Mucosa of descending colon (tissue), 3 donors: ENCODE results near the gene KCTD14. TPM values are rescaled to one million over a fixed set of nuclear protein-coding genes. Genes with fewer than 3 reads are reported as not detected.
"Not testable (repeated sequence)": the region's sequence is repeated elsewhere in the genome, so short reads cannot be mapped to it uniquely, and the experiment has no call there.

Experiments used
- ATAC-seq: fragments of 200-7000 bp; cut with Tn5 transposase; one replicate; pipeline ENCODE4 v1.9.1; 2020; ENCODE audit warnings: mild to moderate bottlenecking, moderate library complexity
- DNase-seq, 3 donors: peaks; one replicate each; pipeline ENCODE4 v3.0.0-alpha.2; 2020
- H3K36me3 ChIP-seq: fragments of 200-600 bp; one replicate; pipeline ENCODE4 v1.8.0; 2021; ENCODE audit warnings: low read depth, mild to moderate bottlenecking
- H3K4me1 ChIP-seq: fragments of 200-600 bp; one replicate; pipeline ENCODE4 v1.8.0; 2021; ENCODE audit warnings: low read depth, mild to moderate bottlenecking
- H3K4me3 ChIP-seq: fragments of 200-600 bp; one replicate; pipeline ENCODE4 v1.8.0; 2021; ENCODE audit warnings: mild to moderate bottlenecking
- H3K9me3 ChIP-seq: fragments of 200-600 bp; one replicate; pipeline ENCODE4 v1.8.0; 2021; ENCODE audit warnings: mild to moderate bottlenecking
- intact Hi-C, 2 donors: fragments of 100-400 bp; cut with DNase I in 1 of 2; cut with micrococcal nuclease in 1 of 2; formaldehyde crosslinking; loops; one replicate each; pipeline versions ENCODE4 v1.11.0 to v1.11.1; 2022; cut with DNase I, micrococcal nuclease
- total RNA-seq, 3 donors: library from RNA; stranded (reverse); fragmentation: NEBNext Ultra II Directional in 2 of 3; extraction: Animal tissue kit (Norgen Biotek cat#: 25700) in 2 of 3; gene quantifications; one replicate each; pipeline versions ENCODE4 v1.2.1 to v1.2.4, GENCODE V29; 2021 to 2023
- TF ChIP-seq, protein P1 (sequence below): fragments of 200-600 bp; IDR thresholded peaks from one replicate; pipeline ENCODE4 v1.8.0; 2022; ENCODE audit warnings: antibody characterized with exemption, mild to moderate bottlenecking
- donor health status: DM: no; HTN: no; CAD: no; lungs with moderate emphysema.
- donor health status: DM: no; HTN: no; CAD: no.
- donor health status: DM: no; HTN: yes; CAD: no.

The KCTD14 gene
- total RNA-seq, 3 donors from 2014 or later = 4.3 to 13.2 (median 9.9) TPM

- DNase-seq (peak in 1 of 3 donors; percentile 6), ATAC-seq (no peak)
- H3K4me3 ChIP-seq = peak overlapping the region; percentile 29
- TF ChIP-seq, protein P1, sequence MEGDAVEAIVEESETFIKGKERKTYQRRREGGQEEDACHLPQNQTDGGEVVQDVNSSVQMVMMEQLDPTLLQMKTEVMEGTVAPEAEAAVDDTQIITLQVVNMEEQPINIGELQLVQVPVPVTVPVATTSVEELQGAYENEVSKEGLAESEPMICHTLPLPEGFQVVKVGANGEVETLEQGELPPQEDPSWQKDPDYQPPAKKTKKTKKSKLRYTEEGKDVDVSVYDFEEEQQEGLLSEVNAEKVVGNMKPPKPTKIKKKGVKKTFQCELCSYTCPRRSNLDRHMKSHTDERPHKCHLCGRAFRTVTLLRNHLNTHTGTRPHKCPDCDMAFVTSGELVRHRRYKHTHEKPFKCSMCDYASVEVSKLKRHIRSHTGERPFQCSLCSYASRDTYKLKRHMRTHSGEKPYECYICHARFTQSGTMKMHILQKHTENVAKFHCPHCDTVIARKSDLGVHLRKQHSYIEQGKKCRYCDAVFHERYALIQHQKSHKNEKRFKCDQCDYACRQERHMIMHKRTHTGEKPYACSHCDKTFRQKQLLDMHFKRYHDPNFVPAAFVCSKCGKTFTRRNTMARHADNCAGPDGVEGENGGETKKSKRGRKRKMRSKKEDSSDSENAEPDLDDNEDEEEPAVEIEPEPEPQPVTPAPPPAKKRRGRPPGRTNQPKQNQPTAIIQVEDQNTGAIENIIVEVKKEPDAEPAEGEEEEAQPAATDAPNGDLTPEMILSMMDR = no peak
- intact Hi-C loops = no loop called here
- peaks cover 5% of the 10 kb centered on the region for H3K36me3 ChIP-seq
- no peaks in the 10 kb centered on the region for H3K9me3 ChIP-seq
- peaks cover 9% of the 10 kb centered on the region for H3K4me1 ChIP-seq
These were observed 29.2 kb downstream of the KCTD14 start for GRCh38 chr11:77993902-77994301.

DNA sequence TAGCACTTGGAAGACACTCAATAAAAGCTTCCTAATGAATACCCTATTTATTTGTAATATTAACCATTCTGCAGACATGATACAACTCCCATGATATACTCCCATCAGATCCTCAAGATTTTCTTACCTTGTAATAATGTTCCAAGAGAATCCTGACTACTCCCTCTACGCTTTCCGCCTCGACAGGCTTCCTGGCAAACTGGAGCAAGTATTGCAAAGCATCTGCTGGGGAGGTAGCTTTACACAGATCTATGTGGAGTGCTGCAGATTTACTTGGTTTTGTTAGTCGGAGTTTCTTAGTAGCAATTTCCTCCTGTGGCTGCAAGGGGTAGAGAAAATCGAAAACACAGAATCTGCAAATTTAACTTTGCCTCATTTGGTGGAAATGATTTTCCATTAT lies 32.1 kb downstream of the KCTD14 start:
- intact Hi-C loops = no loop called here

GRCh38 chr11:77986456-77986855 lies 36.6 kb downstream of the KCTD14 start:
- H3K4me1 ChIP-seq, H3K4me3 ChIP-seq, intact Hi-C loops, DNase-seq, ATAC-seq, H3K9me3 ChIP-seq, H3K36me3 ChIP-seq: not testable (repeated sequence)

More for the DNA sequence above, 32.1 kb downstream of the KCTD14 start:
- Histone ChIP-seq H3K4me3 (no peak overlapping the region), H3K4me1 (peaks cover 9% of the 10 kb centered on the region), H3K9me3 (no peaks in the 10 kb centered on the region), H3K36me3 (peaks cover 9% of the 10 kb centered on the region)
- ATAC-seq (no peak), DNase-seq (no peak)
- TF ChIP-seq, protein P1 = no peak

- intact Hi-C loops = no loop called here
- ATAC-seq (no peak), DNase-seq (no peak)
- Histone ChIP-seq H3K4me3 (no peak overlapping the region), H3K4me1 (no peaks in the 10 kb centered on the region), H3K36me3 (peaks cover 9% of the 10 kb centered on the region), H3K9me3 (no peaks in the 10 kb centered on the region)
- TF ChIP-seq, protein P1 = no peak
These were observed 41.6 kb downstream of the KCTD14 start for GRCh38 chr11:77981346-77981947.

DNA sequence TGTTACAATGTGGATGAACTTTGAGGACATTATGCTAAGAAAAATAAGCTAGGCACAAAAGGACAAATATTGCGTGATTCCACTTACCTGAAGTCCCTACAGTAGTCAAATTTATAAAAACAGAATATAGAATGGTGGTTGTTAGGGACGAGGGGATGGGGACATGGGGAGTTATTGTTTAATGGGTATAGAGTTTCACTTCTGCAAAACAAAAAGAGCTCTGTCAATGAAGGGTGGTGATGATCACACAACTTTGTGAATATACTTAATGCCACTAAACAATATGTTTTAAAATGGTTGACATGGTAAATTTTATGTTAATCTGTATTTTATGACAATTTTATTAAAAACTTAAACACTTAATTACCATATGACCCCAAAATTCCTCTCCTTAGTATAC lies 54.7 kb downstream of the KCTD14 start:
- Histone ChIP-seq H3K4me3 (no peak overlapping the region), H3K4me1 (no peaks in the 10 kb centered on the region), H3K36me3 (no peaks in the 10 kb centered on the region), H3K9me3 (no peaks in the 10 kb centered on the region)
- intact Hi-C loops = no loop called here
- no peak for ATAC-seq
- no peak for DNase-seq
- TF ChIP-seq, protein P1 = no peak

GRCh38 chr11:77967753-77968152 lies 55.3 kb downstream of the KCTD14 start:
- TF ChIP-seq, protein P1 = no peak
- no peak for ATAC-seq
- Histone ChIP-seq H3K36me3 (no peaks in the 10 kb centered on the region), H3K9me3 (no peaks in the 10 kb centered on the region), H3K4me3 (no peak overlapping the region), H3K4me1 (no peaks in the 10 kb centered on the region)
- intact Hi-C loops = no loop called here
- DNase-seq = no peak
